HUES6 (cell line): ENCODE measurements around the gene ANKRD9.

Source experiments
- H3K27ac ChIP-seq: 2 replicates; pipeline ENCODE4 v1.7.0; 2013; ENCODE audit warnings: low read depth, mild to moderate bottlenecking, low read length, inconsistent platforms
- H3K27me3 ChIP-seq: 2 replicates; pipeline ENCODE4 v1.6.1; 2013; ENCODE audit warnings: low read length; ENCODE audit not compliant: control insufficient read depth, insufficient read depth
- H3K36me3 ChIP-seq: 2 replicates; pipeline ENCODE4 v1.6.1; 2013; ENCODE audit warnings: low read length; ENCODE audit not compliant: control insufficient read depth, insufficient read depth
- H3K4me1 ChIP-seq: 2 replicates; pipeline ENCODE4 v1.6.1; 2013; ENCODE audit warnings: low read length; ENCODE audit not compliant: control insufficient read depth, insufficient read depth
- H3K4me3 ChIP-seq: 2 replicates; pipeline ENCODE4 v1.5.1; 2013; ENCODE audit warnings: low read depth, low read length
- H3K9ac ChIP-seq: one replicate; pipeline ENCODE4 v1.6.1; 2013; ENCODE audit warnings: mild to moderate bottlenecking, low read length
- H3K9me3 ChIP-seq: 2 replicates; pipeline ENCODE4 v1.6.1; 2013; ENCODE audit warnings: low read depth, low read length; ENCODE audit not compliant: control insufficient read depth, insufficient read depth

Gene ANKRD9

DNA sequence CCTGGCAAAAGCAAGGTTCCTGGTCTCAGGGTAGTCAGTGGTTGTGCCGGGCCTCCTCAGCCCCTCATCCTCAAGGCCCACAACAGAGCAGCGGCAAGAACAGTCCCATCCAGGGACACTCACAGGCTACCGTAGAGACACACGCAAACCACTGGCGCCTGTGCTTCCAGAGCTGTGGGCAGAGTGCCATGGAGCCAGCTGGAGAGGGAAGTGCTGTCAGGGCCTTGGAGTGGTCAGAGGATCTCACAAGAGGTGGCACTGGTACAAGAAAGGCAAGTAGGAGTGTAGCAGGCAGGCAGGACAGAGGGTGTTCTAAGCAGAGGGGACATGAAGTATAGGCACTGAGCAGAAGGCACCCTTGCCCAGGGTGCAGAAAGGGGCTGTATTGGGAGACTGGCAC, 34.6 kb downstream of the ANKRD9 start:
- peaks cover 6% of the 10 kb centered on the region; the same call in 1 of the 2 replicates for H3K36me3 ChIP-seq
- no peak overlapping the region for H3K4me3 ChIP-seq
- no peak overlapping the region for H3K27ac ChIP-seq
- no peak overlapping the region for H3K9ac ChIP-seq
- no peaks in the 10 kb centered on the region for H3K4me1 ChIP-seq
- H3K9me3 ChIP-seq, result no peaks in the 10 kb centered on the region
- H3K27me3 ChIP-seq, result no peaks in the 10 kb centered on the region

DNA sequence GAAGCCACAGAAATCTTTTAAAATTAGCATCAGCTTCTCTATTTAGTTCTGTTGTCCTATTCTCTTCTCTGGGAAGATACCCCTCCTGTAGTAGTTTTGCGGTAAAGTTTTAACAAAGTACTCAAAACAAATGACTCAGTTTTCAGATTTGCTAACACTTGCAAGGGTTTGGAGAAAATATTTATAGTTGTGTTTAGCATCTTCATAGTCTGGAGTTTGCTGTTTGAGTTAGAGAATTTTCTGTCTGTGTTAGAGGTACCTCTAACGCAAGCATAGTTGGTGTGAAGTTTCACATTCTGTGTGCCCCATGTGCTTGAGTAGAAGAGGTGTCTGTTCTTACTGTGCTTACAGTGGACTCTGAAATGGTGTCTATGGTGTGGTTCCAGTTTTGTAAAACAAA, 36.0 kb downstream of the ANKRD9 start:
- Histone ChIP-seq H3K9ac (no peak overlapping the region), H3K27ac (no peak overlapping the region), H3K27me3 (no peaks in the 10 kb centered on the region), H3K4me1 (no peaks in the 10 kb centered on the region), H3K4me3 (no peak overlapping the region), H3K9me3 (no peaks in the 10 kb centered on the region), H3K36me3 (peaks cover 6% of the 10 kb centered on the region; the same call in 1 of the 2 replicates)

DNA sequence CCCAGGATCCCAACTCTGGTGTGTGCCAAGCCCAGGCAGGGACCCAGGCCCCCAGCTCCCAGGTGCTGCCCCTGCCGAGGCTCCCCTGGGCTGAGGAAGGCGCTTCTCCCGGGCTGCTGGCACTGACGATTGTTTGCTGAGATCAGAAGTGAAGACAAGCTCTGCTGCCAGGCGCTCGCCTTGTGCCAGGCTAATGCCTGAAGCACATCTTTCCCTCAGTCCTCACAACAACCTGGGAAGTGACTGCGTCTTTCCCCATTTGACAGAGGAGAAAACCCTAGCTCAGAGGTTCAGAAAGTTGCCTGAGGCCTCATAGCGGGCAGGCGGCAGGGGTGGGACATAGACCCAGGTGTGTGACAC, 36.8 kb downstream of the ANKRD9 start:
- Histone ChIP-seq H3K36me3 (peaks cover 6% of the 10 kb centered on the region; the same call in 1 of the 2 replicates), H3K4me1 (no peaks in the 10 kb centered on the region), H3K27ac (peak overlapping the region; percentile 26; the same call in 1 of the 2 replicates), H3K9me3 (no peaks in the 10 kb centered on the region), H3K27me3 (no peaks in the 10 kb centered on the region), H3K9ac (no peak overlapping the region), H3K4me3 (no peak overlapping the region)

DNA sequence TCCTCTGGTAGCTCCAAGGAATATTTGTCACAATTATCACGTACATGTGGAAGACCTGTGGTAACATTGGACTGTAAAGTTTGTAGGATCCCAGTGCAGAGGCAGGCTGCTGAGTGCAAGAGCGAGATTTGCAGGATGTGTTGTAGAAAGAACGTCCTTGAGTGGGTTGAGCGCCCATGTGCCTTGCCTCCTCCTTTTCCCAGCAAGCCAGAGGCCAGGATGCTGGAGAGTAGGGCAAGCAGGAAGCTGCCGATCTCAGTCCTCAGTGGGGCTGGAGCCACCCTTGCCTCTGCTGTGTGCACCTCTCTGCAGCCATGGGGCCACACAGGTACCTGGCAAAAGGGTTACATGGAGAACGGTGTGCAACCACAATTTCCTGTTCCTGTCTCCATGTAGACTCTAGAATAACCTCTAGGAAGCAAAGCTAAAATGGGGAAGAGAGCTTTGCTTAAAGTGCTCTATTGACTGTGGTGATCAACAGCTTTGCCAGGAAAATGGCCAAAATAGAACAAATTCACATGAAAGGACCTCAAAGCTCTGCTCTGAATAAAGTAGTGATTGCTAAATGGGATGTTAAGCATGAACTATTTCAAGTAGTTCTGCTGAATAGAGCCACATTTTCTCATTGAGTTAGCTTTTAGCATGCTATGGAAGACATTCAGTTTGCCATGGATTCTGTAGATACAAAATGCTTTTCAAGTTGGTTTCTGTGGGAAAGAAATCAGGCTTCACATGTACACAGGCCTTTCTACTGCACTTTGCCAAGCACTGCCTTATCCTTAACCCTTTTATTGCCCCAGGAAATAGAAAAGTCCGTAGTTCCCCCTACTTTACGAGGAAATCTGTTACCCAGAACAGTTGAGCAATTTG, 37.4 kb downstream of the ANKRD9 start:
- H3K36me3 ChIP-seq, result peaks cover 6% of the 10 kb centered on the region; the same call in 1 of the 2 replicates
- no peaks in the 10 kb centered on the region for H3K27me3 ChIP-seq
- peak overlapping the region; percentile 26; the same call in 1 of the 2 replicates for H3K27ac ChIP-seq
- H3K9ac ChIP-seq, result no peak overlapping the region
- no peak overlapping the region for H3K4me3 ChIP-seq
- no peaks in the 10 kb centered on the region for H3K4me1 ChIP-seq
- H3K9me3 ChIP-seq, result no peaks in the 10 kb centered on the region

DNA sequence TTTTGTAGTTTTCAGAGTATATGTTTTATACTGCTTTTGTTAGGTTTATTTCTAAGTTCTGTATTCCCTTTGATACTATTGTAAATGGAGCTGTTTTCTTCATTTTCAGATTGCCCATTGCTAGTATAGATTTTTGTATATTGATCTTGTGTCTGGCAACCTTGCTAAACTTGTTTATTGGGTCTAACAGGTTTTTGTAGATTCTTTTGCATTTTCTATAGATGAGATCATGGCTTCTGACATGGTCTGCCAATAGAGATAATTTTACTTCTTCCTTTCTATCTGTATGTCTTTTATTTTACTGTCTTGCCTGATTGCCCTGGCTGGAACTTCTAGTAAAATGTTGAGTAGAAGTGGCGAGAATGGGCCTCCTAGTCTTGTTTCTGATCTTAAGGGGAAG, 40.3 kb downstream of the ANKRD9 start:
- H3K9ac ChIP-seq, result no peak overlapping the region
- no peak overlapping the region for H3K4me3 ChIP-seq
- H3K27me3 ChIP-seq, result no peaks in the 10 kb centered on the region
- peaks cover 30% of the 10 kb centered on the region for H3K36me3 ChIP-seq
- no peak overlapping the region for H3K27ac ChIP-seq
- H3K9me3 ChIP-seq, result no peaks in the 10 kb centered on the region
- no peaks in the 10 kb centered on the region for H3K4me1 ChIP-seq

DNA sequence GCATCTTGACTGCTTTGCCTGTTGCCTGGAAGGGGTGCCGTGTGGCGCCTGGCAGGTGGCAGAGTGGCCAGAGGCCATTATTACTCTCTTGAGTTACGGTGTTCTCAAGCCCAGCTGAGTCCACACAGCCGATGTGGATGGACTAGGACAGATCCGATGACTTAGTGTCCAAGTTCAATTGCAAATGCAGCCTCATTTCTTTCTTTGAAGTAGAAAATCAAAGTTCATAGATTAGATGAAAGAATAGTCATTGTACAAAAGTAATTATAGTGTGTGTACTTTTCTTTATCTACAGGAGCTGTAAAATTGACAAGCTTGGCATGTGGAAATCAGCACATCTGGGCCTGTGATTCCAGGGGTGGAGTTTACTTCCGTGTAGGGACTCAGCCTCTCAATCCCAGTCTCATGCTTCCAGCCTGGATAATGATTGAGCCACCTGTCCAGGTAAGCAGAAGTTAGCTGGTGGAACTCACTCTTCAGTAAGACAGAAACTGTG, 44.7 kb downstream of the ANKRD9 start:
- Histone ChIP-seq H3K36me3 (peaks cover 24% of the 10 kb centered on the region), H3K9me3 (no peaks in the 10 kb centered on the region), H3K27me3 (no peaks in the 10 kb centered on the region), H3K4me1 (no peaks in the 10 kb centered on the region), H3K9ac (no peak overlapping the region), H3K4me3 (no peak overlapping the region), H3K27ac (no peak overlapping the region)

DNA sequence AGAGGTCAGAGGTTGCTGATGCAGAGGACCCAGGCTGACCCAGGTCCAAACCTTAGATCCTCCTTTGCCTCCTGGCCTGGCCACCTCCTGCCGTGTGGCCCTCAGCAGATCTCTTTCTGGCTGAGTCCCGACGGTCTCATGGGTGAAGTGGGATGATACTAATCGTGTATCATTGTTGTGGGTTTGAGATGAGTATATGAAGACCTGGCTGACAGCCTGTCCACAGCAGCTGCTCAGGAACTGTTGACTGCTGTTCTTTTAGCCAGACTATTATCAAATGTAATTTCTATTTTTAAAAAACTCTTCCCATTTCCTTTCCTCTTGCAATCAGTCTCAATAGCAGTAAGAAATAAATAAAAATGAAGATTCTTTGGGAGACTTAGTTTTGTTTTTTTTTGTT, 45.6 kb downstream of the ANKRD9 start:
- H3K4me1 ChIP-seq, result no peaks in the 10 kb centered on the region
- H3K9me3 ChIP-seq, result no peaks in the 10 kb centered on the region
- no peak overlapping the region for H3K4me3 ChIP-seq
- H3K27me3 ChIP-seq, result no peaks in the 10 kb centered on the region
- H3K27ac ChIP-seq, result no peak overlapping the region
- peaks cover 24% of the 10 kb centered on the region for H3K36me3 ChIP-seq
- no peak overlapping the region for H3K9ac ChIP-seq

DNA sequence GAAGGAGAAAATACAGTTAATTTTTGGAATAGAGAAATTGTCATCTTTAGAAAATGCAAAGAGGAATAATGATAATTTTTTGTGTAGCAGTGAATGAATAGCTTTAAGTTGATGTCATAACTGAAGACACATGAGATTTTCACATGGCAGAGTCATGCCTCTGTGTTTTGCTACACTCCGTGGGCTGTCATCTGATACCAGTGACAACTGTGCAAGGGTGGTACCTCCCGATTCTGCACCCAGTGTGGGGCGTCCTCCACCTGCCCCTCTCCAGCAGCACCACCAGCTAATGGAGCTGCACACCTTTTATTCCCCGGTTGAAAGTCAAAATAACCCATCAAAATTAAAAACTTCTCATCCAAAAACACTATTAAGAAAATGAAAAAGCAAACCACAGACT, 47.2 kb downstream of the ANKRD9 start:
- Histone ChIP-seq H3K27me3 (no peaks in the 10 kb centered on the region), H3K36me3 (peaks cover 31% of the 10 kb centered on the region), H3K27ac (no peak overlapping the region), H3K9me3 (no peaks in the 10 kb centered on the region), H3K4me1 (no peaks in the 10 kb centered on the region), H3K9ac (no peak overlapping the region), H3K4me3 (no peak overlapping the region)

DNA sequence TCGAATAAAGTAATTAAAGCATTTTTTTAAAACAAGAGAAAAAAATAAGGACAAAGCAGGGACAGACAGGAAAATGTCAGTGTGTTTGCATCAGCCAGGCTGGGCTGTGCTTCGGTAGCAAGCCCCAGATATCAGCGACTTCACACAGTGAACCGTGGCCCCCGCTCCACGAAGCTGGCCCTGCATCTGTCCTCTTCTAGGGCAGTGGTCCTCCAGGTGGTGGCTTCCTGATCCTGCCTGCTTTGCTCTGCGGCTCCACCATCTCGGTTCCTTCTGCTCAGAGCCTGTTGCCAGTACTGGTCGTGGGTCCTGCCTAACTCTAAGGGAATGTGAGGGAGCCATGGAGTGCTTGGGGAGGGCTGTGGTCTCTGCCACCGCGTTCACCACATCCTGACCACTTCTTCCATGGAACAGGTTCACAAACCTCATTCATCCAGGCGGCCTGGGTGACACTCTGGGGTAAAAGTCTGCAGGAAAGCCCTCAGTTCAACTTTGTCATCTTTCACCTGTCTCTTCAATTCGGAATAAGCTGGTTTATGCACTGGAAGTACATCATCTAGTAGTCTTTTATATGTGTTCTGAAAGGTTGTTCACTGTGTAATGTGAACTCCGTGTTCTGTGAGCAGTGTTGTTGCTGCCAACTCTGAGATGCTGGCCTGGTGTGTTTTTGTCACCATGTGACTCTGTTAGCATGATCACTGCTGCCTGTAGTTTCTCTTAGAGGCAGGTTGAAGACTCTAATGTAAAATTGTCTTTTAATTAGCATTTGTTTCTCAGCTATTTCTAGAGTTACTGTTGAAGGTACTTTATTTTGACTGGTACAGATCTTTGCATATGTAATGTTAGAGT, 47.9 kb downstream of the ANKRD9 start:
- no peaks in the 10 kb centered on the region for H3K9me3 ChIP-seq
- H3K4me3 ChIP-seq, result no peak overlapping the region
- no peaks in the 10 kb centered on the region for H3K4me1 ChIP-seq
- H3K27me3 ChIP-seq, result no peaks in the 10 kb centered on the region
- no peak overlapping the region for H3K9ac ChIP-seq
- H3K36me3 ChIP-seq, result peaks cover 28% of the 10 kb centered on the region
- H3K27ac ChIP-seq, result no peak overlapping the region

DNA sequence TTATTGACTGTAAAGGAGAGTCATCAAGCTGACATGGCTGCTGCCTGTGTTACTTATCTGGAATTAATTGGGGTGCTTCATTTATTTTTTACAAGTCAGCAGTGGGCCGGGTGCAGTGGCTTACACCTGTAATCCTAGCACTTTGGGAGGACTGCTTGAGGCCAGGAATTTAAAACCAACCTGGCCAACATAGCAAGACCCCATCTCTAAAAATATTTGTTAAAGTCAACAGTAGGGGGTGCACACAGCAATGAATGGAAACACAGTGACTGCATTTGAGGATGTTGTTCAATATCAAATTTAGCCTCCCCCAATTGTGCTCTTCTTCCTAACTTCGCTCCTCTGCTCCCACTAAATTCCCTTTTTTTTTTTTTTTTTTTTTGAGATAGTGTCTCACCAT, 52.1 kb downstream of the ANKRD9 start:
- Histone ChIP-seq H3K36me3 (peaks cover 29% of the 10 kb centered on the region), H3K9ac (no peak overlapping the region), H3K4me1 (no peaks in the 10 kb centered on the region), H3K27me3 (no peaks in the 10 kb centered on the region), H3K4me3 (no peak overlapping the region), H3K27ac (no peak overlapping the region), H3K9me3 (no peaks in the 10 kb centered on the region)

DNA sequence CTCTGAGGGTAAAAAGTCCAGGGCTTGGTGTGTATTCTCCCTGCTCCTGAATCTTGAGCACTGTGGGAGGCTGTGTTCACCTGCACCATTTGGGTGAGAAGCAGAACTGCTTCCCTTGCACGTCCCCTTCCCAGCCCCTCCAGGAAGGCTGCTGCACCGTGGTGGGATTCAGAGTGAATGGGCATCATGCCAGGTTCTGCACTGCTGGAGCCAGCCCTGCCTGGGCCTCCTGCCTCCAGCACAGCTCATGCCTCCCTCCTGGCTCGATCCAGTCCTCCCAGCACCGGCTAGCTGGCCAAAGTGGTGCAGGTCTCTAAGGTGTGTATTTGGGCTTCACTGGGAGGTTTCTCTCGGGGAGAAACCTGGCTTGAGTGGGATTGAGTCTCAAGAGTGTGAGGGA, 54.9 kb downstream of the ANKRD9 start:
- Histone ChIP-seq H3K4me1 (no peaks in the 10 kb centered on the region), H3K4me3 (no peak overlapping the region), H3K9ac (no peak overlapping the region), H3K36me3 (peaks cover 57% of the 10 kb centered on the region), H3K27ac (no peak overlapping the region), H3K27me3 (no peaks in the 10 kb centered on the region), H3K9me3 (no peaks in the 10 kb centered on the region)
